GM12873 (cell line): ENCODE results near the gene COL19A1.

Experiments
- CTCF ChIP-seq: IDR thresholded peaks from 2 replicates; pipeline ENCODE4 v1.5.1; 2012; ENCODE audit warnings: low read depth, mild to moderate bottlenecking, moderate library complexity, low read length, control low read depth; ENCODE audit not compliant: insufficient read depth; ENCODE audit errors: missing control alignments

Gene COL19A1

DNA sequence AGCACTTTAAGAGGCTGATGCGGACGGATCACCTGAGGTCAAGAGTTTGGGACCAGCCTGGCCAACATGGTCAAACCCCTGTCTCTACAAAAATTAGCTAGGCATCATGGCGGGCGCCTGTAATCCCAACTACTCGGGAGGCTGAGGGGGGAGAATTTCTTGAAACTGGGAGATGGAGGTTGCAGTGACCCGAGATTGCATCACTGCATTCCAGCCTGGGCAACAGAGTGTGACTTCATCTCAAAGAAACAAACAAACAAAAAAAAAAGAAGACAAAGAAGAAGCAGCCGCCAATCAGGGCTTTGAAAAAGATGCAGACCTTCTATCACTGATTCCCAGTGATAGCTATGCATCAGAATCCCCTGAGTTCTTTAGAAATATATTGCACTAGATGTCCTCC is 379.8 kb downstream of the COL19A1 start:
- TF ChIP-seq CTCF, result no peak

GRCh38 chr6:70252604-70253003 is 386.2 kb downstream of the COL19A1 start:
- TF ChIP-seq CTCF, result no peak

DNA sequence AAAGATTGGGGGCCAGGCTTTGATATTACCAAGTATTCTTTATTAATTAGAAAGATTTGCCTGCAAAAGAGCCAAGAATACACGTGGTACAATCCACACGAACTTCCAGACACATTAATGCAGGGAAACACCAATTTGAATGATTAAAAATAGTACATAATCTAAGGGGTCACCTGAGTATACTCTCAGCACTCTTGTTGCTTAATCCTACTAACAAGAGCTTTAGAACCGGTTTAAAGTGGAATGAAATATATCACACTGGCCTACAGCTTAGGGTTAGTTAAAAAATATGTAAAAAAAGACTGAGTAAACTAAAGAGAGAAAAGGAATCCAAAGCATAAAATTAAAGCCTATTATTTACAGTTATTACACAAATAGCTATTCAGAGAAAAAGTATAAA is 387.6 kb downstream of the COL19A1 start:
- no peak for TF ChIP-seq CTCF

GRCh38 chr6:70254784-70255183 is 388.4 kb downstream of the COL19A1 start:
- TF ChIP-seq CTCF, result no peak

DNA sequence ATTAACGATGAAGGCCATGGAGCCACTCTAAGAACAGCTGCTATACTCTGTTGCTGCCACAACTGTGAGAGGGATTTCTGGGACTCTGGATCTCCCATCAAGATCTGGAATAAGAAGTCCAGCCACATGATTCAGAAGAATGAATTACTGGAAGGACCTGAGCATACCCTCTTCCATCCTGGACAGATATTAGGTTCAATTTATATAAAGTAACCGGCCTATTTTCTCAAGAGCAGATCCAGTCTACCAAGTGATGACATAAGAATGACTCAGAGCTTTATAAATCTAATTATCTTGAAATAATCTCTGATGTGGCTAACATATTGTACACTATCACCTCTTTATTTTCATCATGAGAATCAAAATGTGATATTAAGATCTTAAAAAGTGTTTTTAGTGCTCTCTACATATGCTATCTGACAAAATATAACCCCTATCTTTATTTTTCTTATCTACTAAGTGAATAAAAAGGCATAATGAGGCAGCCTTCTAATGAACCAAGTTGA is 391.5 kb downstream of the COL19A1 start:
- no peak for TF ChIP-seq CTCF

- no peak for TF ChIP-seq CTCF
Measured at GRCh38 chr6:70258483-70258882, 392.1 kb downstream of the COL19A1 start.
